HepG2 (cell line): ENCODE data around the gene RBCK1.

ENCODE experiments used
- CAMTA2 ChIP-seq: sonication (generic); formaldehyde crosslinking; IDR thresholded peaks from 2 replicates; pipeline ENCODE4 v1.4.0; 2020; ENCODE audit warnings: mild to moderate bottlenecking, missing genetic modification reagents, borderline replicate concordance
- CREB1 ChIP-seq, 2 experiments: fragments of 450-650 bp in 1 of 2; IDR thresholded peaks; 2 replicates each; pipeline ENCODE4 v1.6.1; 2016 to 2017; ENCODE audit warnings: control low read depth in 1 of 2, mild to moderate bottlenecking in 1 of 2, missing compliant biosample characterization in 1 of 2, missing genetic modification characterization in 1 of 2
- CREM ChIP-seq, 2 experiments: sonication (generic) in 1 of 2; formaldehyde crosslinking in 1 of 2; IDR thresholded peaks; 2 replicates each; pipeline versions ENCODE4 v1.4.0 to v1.6.1; 2016 to 2020; ENCODE audit warnings: antibody characterized with exemption in 1 of 2, mild to moderate bottlenecking in 1 of 2, missing genetic modification reagents in 1 of 2
- CTCF ChIP-seq: sonication (generic); formaldehyde crosslinking; IDR thresholded peaks from 2 replicates; pipeline ENCODE4 v1.5.0; 2020; ENCODE audit warnings: mild to moderate bottlenecking, missing genetic modification reagents, moderate library complexity
- PRPF4 ChIP-seq: fragments of 200-400 bp; formaldehyde crosslinking; IDR thresholded peaks from 2 replicates; pipeline ENCODE4 v1.6.1; 2016; ENCODE audit warnings: low read length, low read depth; ENCODE audit not compliant: poor library complexity, severe bottlenecking
- TBP ChIP-seq: sonication (generic); formaldehyde crosslinking; IDR thresholded peaks from 2 replicates; pipeline ENCODE4 v1.5.0; 2020; ENCODE audit warnings: missing genetic modification reagents

- TF ChIP-seq PRPF4 = no peak
- TF ChIP-seq CREB1 (IDR thresholded peaks at IDR 0.05) = no peak
- TF ChIP-seq CREB1 (CRISPR knock-in tag; IDR thresholded peaks at IDR 0.05) = no peak
- TF ChIP-seq CAMTA2 = no peak
- no peak for TF ChIP-seq CREM (IDR thresholded peaks at IDR 0.05)
- TF ChIP-seq CREM (CRISPR knock-in tag; IDR thresholded peaks at IDR 0.05) = no peak
- TF ChIP-seq CTCF (CRISPR knock-in tag) = no peak
- TF ChIP-seq TBP (CRISPR knock-in tag) = no peak
Measured at GRCh38 chr20:474581-474980, 66.5 kb downstream of the RBCK1 start.
